Amygdala (tissue), 56 donors: ENCODE results near the gene EML1.

Experiments
- DNase-seq, 56 donors: peaks; one replicate each; lab custom pipeline; 2025; lab: John Stamatoyannopoulos, UW

The EML1 gene

GRCh38 chr14:99883866-99884650 lies 90.8 kb downstream of the EML1 start:
- DNase-seq = no peak

GRCh38 chr14:99884834-99885648 lies 91.8 kb downstream of the EML1 start:
- peak in 6 of 56 donors; percentile 15 to 81 (median 40) for DNase-seq

- DNase-seq = no peak
Measured at GRCh38 chr14:99885649-99885958, 92.4 kb downstream of the EML1 start.

- no peak for DNase-seq
Measured at GRCh38 chr14:99887407-99887806, 94.2 kb downstream of the EML1 start.

GRCh38 chr14:99888149-99888548 lies 94.9 kb downstream of the EML1 start:
- no peak for DNase-seq

GRCh38 chr14:99889268-99889667 lies 96.1 kb downstream of the EML1 start:
- no peak for DNase-seq

GRCh38 chr14:99891266-99891665 lies 98.1 kb downstream of the EML1 start:
- no peak for DNase-seq

- no peak for DNase-seq
Measured at GRCh38 chr14:99891900-99892299, 98.7 kb downstream of the EML1 start.

- no peak for DNase-seq
Measured at GRCh38 chr14:99892406-99892805, 99.2 kb downstream of the EML1 start.

- DNase-seq = no peak
Measured at GRCh38 chr14:99896361-99896760, 103.1 kb downstream of the EML1 start.

GRCh38 chr14:99899578-99900178 lies 106.5 kb downstream of the EML1 start:
- DNase-seq = no peak

- DNase-seq = no peak
Measured at GRCh38 chr14:99902925-99903324, 109.7 kb downstream of the EML1 start.

GRCh38 chr14:99904506-99904905 lies 111.3 kb downstream of the EML1 start:
- no peak for DNase-seq

- no peak for DNase-seq
Measured at GRCh38 chr14:99905121-99905520, 111.9 kb downstream of the EML1 start.

- no peak for DNase-seq
Measured at GRCh38 chr14:99907761-99908652, 114.8 kb downstream of the EML1 start.

- peak in 1 of 56 donors; percentile 11 for DNase-seq
Measured at GRCh38 chr14:99908653-99909250, 115.5 kb downstream of the EML1 start.

- no peak for DNase-seq
Measured at GRCh38 chr14:99909513-99910064, 116.4 kb downstream of the EML1 start.

GRCh38 chr14:99910337-99911309 lies 117.4 kb downstream of the EML1 start:
- no peak for DNase-seq
